Aorta (tissue), 5 donors: Measurements from ENCODE around the gene P2RX1. TPM values are rescaled to one million over a fixed set of nuclear protein-coding genes. Genes with fewer than 3 reads are reported as not detected.
"Not testable (repeated sequence)": the region's sequence is repeated elsewhere in the genome, so short reads cannot be mapped to it uniquely, and the experiment has no call there.

Experiments
- ATAC-seq: fragments of 200-7000 bp; cut with Tn5 transposase; one replicate; pipeline ENCODE4 v1.9.1; 2022; ENCODE audit warnings: moderate library complexity; ENCODE audit not compliant: low FRiP score
- DNase-seq, 2 donors: peaks; one replicate each; pipeline ENCODE4 v3.0.0-alpha.2; 2020
- H3K27ac ChIP-seq, 2 donors: one replicate each; pipeline ENCODE4 v1.5.1; 2013; ENCODE audit warnings: low read length in 2 of 2, mild to moderate bottlenecking in 2 of 2, moderate library complexity in 2 of 2, control low read depth in 1 of 2, inconsistent platforms in 1 of 2, low read depth in 1 of 2
- H3K27me3 ChIP-seq, 2 donors: one replicate each; pipeline ENCODE4 v1.6.1; 2013; ENCODE audit warnings: control low read depth in 1 of 2, low read length in 1 of 2, mild to moderate bottlenecking in 1 of 2, moderate library complexity in 1 of 2; ENCODE audit not compliant: insufficient read depth in 2 of 2, control insufficient read depth in 1 of 2
- H3K36me3 ChIP-seq, 2 donors: one replicate each; pipeline ENCODE4 v1.6.1; 2013; ENCODE audit warnings: control low read depth in 1 of 2, low read length in 1 of 2, mild to moderate bottlenecking in 1 of 2; ENCODE audit not compliant: insufficient read depth in 2 of 2, control insufficient read depth in 1 of 2
- H3K4me1 ChIP-seq, 2 donors: one replicate each; pipeline ENCODE4 v1.6.1; 2013; ENCODE audit warnings: low read length in 2 of 2, control low read depth in 1 of 2, mild to moderate bottlenecking in 1 of 2, moderate library complexity in 1 of 2; ENCODE audit not compliant: insufficient read depth in 2 of 2, control insufficient read depth in 1 of 2
- H3K4me3 ChIP-seq, 2 donors: one replicate each; pipeline ENCODE4 v1.5.1; 2013; ENCODE audit warnings: low read length in 2 of 2, control low read depth in 1 of 2, mild to moderate bottlenecking in 1 of 2
- H3K9me3 ChIP-seq: one replicate; pipeline ENCODE4 v1.6.1; 2013; ENCODE audit warnings: mild to moderate bottlenecking, low read length; ENCODE audit not compliant: control insufficient read depth
- WGBS, 2 donors: extraction: QIAGEN DNeasy Blood & Tissue Kit; methylation state at CpG; one replicate each; pipeline ENCODE4 v1.1.7; 2013; 5-methylcytosine and 5-hydroxymethylcytosine counted together
- intact Hi-C, 2 donors: fragments of 100-400 bp; cut with DNase I; formaldehyde crosslinking; loops; one replicate each; pipeline versions ENCODE4 v1.14.2 to v1.15.0; 2022
- polyA plus RNA-seq, 2 donors: library from polyadenylated mRNA; stranded (reverse); fragments of 200-250 nt; gene quantifications; one replicate each; pipeline ENCODE4 v1.2.3, GENCODE V29; 2013
- total RNA-seq, 2 donors: library from RNA; stranded (reverse); fragmentation: NEBNext Ultra II Directional; extraction: Animal tissue kit (Norgen Biotek cat#: 25700); gene quantifications; one replicate each; pipeline ENCODE4 v1.2.1, GENCODE V29; 2021
- donor health status: healthy with polysubstance abuse.
- donor health status: Bipolar disorder and iron deficiency.
- donor health status: DM: no; HTN: no; CAD: no.
- donor health status: DM: no; HTN: no; CAD: no.
- donor health status: DM: yes; HTN: yes; CAD: no.

The P2RX1 gene
- total and polyA plus RNA-seq, 4 donors = 0.50 to 4.7 (median 2.6) TPM

DNA sequence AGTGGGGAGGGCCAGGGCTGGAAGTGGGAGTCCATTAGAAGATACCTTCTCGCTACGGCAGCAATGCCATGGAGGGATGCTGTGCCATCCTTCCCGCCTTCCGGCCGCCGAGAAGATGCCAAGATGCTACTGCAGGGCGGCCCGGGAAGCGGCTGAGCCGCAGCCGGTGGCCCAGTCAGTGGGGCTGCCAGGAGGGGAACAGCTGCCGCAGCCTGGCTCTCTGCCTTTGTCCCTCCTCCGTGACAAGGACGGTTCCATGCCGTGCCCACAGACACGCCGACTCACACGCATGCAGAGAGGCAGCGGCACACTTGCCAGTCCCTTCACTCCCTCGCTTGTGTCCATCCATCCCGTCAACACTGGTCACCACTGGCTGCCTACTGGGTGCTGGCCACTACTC is 50.0 kb downstream of the P2RX1 start:
- DNase-seq = no peak
- WGBS, 2 donors = 97% methylated on average over 21 of the region's 21 CpGs
- H3K4me1 ChIP-seq = no peaks in the 10 kb centered on the region
- ATAC-seq = no peak
- no peaks in the 10 kb centered on the region for H3K27me3 ChIP-seq
- H3K27ac ChIP-seq = no peak overlapping the region
- no peaks in the 10 kb centered on the region for H3K36me3 ChIP-seq
- no peaks in the 10 kb centered on the region for H3K9me3 ChIP-seq
- intact Hi-C loops = loop anchor here (5.0 to 10.0 kb wide), 2 partner anchors 139 to 206 kb away; no protein-coding TSS in a partner anchor
- no peak overlapping the region for H3K4me3 ChIP-seq

DNA sequence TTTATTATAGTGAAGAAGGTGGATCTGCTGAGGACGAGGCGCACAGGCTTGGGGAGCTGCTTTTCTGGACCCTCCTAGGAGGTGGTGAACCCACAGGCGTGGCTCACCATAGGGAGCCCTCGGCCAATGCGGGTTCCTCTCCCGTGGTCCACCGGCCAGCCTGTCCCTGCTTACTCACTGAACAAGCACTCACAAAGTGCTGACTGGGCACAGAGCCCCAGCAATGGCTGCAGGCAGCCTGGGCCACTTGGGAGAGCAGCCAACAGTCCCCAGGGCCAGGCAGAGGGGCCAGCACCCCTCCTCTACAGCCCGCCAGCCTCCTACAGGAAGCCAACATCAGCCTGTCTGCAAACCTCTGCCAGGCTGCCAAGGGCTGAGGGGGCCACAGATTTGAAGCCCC is 51.1 kb downstream of the P2RX1 start:
- intact Hi-C loops = loop anchor here (5.0 to 10.0 kb wide), 2 partner anchors 140 to 207 kb away; no protein-coding TSS in a partner anchor
- Histone ChIP-seq H3K4me3 (no peak overlapping the region), H3K4me1 (no peaks in the 10 kb centered on the region), H3K9me3 (no peaks in the 10 kb centered on the region), H3K27me3 (no peaks in the 10 kb centered on the region), H3K36me3 (peaks cover 0 to 2% of the 10 kb centered on the region in 2 donors), H3K27ac (no peak overlapping the region)
- 15 to 38% methylated on average over 8 of the region's 8 CpGs for WGBS, 2 donors
- peak; percentile 44 for ATAC-seq
- peak; percentile 76 to 87 for DNase-seq

DNA sequence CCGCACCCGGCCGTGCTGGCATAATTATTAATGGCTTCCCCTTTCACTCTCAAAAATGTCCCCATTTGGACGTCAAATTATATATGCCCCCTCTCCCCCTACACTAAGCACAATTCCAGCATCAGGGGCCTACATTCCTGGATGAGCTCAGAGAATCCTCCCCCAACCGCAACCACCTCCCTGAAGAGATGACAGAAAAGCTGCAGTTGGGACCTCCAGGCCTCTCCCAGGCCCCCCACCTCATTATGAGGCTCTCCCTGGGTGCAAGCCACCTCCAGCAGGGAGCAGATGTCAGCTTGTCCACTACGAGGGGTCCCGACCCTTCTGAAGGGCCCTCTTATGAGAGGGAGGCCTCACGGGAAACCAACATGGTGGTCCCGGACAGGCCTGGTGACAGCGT is 51.7 kb downstream of the P2RX1 start:
- DNase-seq (no peak), ATAC-seq (no peak)
- Histone ChIP-seq H3K4me1 (no peaks in the 10 kb centered on the region), H3K27me3 (no peaks in the 10 kb centered on the region), H3K27ac (no peak overlapping the region), H3K4me3 (no peak overlapping the region), H3K9me3 (no peaks in the 10 kb centered on the region), H3K36me3 (peaks cover 0 to 2% of the 10 kb centered on the region in 2 donors)
- intact Hi-C loops = loop anchor here (5.0 to 10.0 kb wide), 2 partner anchors 138 to 140 kb away; no protein-coding TSS in a partner anchor
- 82 to 90% methylated on average over 10 of the region's 10 CpGs for WGBS, 2 donors

DNA sequence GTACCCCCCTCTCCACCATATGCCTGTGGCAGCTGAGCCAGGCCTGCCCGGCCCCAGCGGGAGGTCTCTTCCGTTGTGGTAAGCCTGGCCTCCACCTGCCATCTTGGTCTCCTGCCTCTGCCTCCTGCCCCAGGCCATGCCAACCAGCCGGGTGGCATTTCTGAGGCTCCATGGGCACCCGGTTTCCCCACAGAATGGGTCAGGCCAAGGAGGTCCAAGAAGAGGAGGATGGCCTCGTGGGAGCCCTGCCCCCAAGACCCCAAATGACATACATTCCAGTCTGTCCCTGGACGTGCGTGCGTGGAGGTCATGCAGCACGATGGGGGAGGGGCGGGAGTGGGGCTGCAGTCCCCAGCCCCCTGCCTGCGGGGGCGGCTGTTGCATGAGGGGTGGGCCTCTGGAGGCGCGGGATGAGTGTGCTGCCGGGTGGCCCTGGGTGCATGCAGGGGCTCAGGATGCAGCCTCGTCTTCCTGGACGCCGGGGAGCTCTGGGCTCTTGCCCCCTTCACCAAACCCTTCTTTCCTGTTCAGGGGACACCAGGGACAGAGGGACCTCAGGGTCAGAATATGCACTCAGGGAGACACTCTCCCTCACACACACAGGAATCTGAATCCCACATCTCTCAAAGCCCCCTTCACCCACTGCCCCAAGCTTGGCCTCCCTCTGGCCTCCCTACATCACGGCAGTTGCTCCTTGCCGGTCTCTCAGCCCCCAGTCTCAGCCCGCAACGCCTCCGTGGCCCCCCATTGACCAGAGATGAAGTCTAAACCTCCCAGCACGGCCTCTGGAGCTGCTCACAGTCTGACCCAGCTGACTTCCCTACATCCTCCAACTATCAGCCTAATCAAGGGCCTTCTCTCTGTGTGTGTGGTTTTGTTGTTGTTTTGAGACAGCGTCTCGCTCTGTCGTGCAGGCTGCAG is 54.2 kb downstream of the P2RX1 start:
- WGBS, 2 donors = 80 to 84% methylated on average over 27 to 28 of the region's 28 CpGs
- Histone ChIP-seq H3K9me3 (no peaks in the 10 kb centered on the region), H3K27ac (no peak overlapping the region), H3K27me3 (no peaks in the 10 kb centered on the region), H3K36me3 (peaks cover 0 to 2% of the 10 kb centered on the region in 2 donors), H3K4me3 (no peak overlapping the region), H3K4me1 (no peaks in the 10 kb centered on the region)
- ATAC-seq = no peak
- DNase-seq = peak in 1 of 2 donors; percentile 44
- intact Hi-C loops = loop anchor here (5.0 to 10.0 kb wide), 2 partner anchors 140 to 143 kb away; no protein-coding TSS in a partner anchor

DNA sequence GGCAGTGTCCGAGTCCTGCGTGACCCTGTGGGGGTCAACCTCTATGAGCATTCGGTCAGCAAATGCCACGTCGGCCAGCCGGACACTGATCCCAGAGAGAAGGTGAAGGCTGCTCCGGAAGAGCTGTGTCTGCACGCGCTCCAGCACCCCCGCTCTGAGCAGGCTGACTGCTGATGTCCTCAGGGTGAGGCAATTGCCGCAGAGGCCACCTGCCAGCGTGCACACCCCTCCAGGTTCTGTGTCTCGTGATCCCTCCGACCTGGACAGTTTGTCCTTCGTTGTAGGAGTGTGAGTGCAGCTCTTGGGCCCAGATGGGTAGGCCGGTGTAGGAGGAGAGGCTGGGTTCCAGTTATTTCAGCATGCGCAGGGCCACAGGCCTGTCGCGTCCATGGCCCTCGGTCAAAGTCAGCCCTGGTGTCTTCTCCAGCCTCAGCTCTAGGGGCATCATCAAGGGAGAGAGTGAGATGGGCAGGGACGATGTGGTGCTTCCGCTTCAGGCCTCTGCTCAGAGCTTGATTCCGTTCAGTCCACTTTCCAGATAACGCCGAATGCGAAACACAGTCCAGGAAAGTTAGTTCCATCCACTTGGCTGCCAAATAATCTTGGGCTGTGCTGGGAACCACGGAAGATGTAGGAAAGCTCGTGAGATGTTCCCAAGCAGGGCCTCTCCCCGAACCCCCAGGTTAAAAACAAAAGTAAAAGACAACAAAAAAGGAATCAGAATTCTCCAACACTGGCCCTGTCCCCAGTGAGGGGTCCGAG is 55.1 kb downstream of the P2RX1 start:
- Histone ChIP-seq H3K4me3 (no peak overlapping the region), H3K27me3 (no peaks in the 10 kb centered on the region), H3K4me1 (no peaks in the 10 kb centered on the region), H3K27ac (no peak overlapping the region), H3K36me3 (peaks cover 0 to 2% of the 10 kb centered on the region in 2 donors), H3K9me3 (no peaks in the 10 kb centered on the region)
- DNase-seq (no peak), ATAC-seq (no peak)
- WGBS, 2 donors = 91 to 93% methylated on average over 30 of the region's 30 CpGs
- intact Hi-C loops = loop anchor here (5.0 to 10.0 kb wide), 2 partner anchors 141 to 144 kb away; no protein-coding TSS in a partner anchor

DNA sequence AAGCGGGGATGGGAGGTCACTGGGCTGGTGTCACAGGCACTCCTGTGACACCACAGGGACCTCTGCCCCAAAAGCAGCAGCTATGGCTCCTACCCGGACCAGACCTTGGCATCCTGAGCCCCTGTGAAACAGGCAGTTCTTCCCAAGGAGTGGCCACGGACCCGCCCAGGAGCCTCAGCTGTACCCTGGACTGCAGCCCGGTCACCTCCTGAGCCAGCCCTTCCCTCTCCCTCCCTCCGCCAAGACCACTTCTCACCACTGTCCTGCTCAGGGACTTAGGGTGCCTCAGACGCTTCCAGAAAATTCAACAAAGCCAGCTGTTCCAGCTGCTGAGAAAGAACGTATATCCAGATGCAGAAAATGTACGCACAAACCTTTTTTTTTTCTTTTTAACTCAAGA is 56.3 kb downstream of the P2RX1 start:
- no peaks in the 10 kb centered on the region for H3K27me3 ChIP-seq

DNA sequence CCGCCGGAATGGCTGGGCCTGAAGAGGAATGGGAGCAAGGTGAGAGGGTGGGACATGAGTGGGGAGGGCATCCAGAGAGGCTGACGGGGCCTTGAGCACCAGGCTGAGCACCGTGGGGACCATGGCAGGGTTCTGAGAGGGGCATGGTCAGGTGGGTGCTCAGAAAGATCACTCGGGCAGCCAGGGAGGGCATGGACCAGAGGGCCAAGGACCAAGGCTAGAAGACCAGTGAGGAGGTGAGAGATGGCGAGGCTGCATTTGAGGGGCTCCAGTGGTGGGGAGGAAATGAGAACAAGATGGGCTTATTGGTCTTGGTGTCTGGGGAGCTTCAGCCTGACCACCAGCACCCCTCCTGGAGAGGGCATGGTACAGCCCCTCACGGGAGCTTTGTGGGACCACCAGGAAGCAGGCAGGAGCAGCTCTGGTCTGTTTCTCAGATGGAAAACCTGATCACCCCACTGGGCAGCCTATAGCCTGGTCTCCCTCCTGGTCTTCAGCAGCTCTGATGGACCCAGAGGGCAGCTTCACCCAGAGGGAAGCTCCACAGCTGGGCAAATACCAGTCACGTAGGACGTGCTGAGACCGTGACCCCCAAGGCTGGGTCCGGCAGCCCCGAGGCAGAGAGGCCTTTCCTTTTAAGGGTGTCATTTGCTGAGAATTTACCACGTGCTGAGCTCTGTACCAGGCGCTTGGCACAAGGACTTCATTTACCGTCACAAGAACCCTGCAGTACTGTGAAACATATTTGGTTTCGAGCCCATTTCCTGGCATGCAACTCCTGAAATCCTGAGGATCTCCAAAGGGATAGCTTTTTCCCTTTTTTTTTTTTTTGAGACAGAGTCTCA is 58.8 kb downstream of the P2RX1 start:
- Histone ChIP-seq H3K36me3 (peaks cover 0 to 2% of the 10 kb centered on the region in 2 donors), H3K27me3 (no peaks in the 10 kb centered on the region), H3K9me3 (no peaks in the 10 kb centered on the region), H3K27ac (no peak overlapping the region), H3K4me1 (no peaks in the 10 kb centered on the region), H3K4me3 (no peak overlapping the region)
- DNase-seq (peak in 1 of 2 donors; percentile 37), ATAC-seq (no peak)
- intact Hi-C loops = no loop called here
- WGBS, 2 donors = 63 to 64% methylated on average over 16 of the region's 16 CpGs

More for the DNA sequence above, 56.3 kb downstream of the P2RX1 start:
- no peak overlapping the region for H3K27ac ChIP-seq
- DNase-seq (peak in 1 of 2 donors; percentile 23), ATAC-seq (no peak)
- no peaks in the 10 kb centered on the region for H3K9me3 ChIP-seq
- no peak overlapping the region for H3K4me3 ChIP-seq
- WGBS, 2 donors = 70 to 71% methylated on average over 9 of the region's 9 CpGs
- H3K4me1 ChIP-seq = no peaks in the 10 kb centered on the region
- intact Hi-C loops = loop anchor here (5.0 to 10.0 kb wide), 2 partner anchors 142 to 145 kb away; no protein-coding TSS in a partner anchor
- H3K36me3 ChIP-seq = peaks cover 0 to 2% of the 10 kb centered on the region in 2 donors

DNA sequence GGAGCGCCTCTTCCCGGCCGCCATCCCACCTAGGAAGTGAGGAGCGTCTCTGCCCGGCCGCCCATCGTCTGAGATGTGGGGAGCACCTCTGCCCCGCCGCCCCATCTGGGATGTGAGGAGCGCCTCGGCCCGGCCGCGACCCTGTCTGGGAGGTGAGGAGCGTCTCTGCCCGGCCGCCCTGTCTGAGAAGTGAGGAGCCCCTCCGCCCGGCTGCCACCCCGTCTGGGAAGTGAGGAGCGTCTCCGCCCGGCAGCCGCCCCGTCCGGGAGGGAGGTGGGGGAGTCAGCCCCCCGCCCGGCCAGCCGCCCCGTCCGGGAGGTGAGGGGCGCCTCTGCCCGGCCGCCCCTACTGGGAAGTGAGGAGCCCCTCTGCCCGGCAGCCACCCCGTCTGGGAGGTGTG is 62.1 kb downstream of the P2RX1 start:
- peak in 1 of 2 donors; percentile 24 for DNase-seq
- H3K36me3 ChIP-seq, H3K9me3 ChIP-seq, H3K27ac ChIP-seq, H3K4me1 ChIP-seq, ATAC-seq, H3K4me3 ChIP-seq, H3K27me3 ChIP-seq, intact Hi-C loops: not testable (repeated sequence)
- 91% methylated on average over 14 to 32 of the region's 36 CpGs for WGBS, 2 donors
